Stimulated activated CD4-positive, alpha-beta T cell treated with anti-CD3 and anti-CD28 coated beads, Interleukin-15, amount 100 ng/mL, for 48 hours (primary cell): Measurements from ENCODE around the gene ATF7IP.

ENCODE experiments used
- DNase-seq, 2 donors: peaks; one replicate each; pipeline ENCODE4 v3.0.0-alpha.2; 2020; ENCODE audit warnings: low read depth in 2 of 2

The ATF7IP gene

DNA sequence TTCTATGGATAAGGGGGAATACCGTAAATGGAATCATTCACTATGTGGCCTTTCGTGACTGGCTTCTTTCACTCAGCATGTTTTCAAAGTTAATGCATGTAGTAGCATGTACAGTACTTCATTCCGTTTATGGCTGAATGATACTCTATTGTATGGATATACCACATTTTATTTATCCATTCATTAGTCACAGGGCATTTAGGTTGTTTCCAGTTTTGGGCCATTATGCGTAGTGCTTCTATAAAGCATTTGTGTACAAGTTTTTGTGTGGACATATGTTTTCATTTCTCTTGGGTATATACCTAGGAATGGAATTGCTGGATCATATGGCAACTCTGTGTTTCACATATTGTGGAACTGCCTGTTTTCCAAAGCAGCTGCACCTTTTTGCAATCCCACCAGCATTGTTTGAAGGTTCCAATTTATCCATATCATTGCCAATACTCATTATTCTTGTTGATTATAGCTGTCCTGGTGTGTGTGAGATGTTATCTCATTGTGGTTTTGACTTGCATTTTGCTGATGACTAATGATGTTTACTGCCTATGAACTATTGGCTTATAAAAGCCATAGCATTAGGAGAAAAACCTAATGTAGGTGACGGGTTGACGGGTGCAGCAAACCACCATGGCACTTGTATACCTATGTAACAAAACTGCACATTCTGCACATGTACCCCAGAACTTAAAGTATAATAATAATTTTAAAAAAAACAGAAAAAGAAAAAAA, 45.5 kb downstream of the ATF7IP start:
- DNase-seq: no peak

DNA sequence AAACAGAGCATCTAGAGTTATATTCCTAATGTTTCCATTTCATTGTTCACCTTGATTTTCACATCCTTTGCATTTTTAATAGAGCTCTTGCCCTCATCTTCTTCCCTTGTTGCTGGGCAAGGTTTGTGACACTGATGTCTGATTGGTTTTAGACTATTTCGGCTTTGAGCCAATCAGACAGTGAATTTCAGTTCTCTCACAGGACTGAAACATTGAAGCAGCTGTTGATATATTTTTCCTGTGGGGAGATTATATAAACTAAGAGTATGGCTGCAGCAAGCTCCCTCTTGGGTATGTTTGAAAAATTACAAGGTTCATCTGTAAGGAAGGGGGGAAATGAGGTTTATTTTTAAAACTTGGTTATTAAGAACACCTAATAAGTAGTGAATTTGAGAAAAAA, 51.2 kb downstream of the ATF7IP start:
- no peak for DNase-seq

DNA sequence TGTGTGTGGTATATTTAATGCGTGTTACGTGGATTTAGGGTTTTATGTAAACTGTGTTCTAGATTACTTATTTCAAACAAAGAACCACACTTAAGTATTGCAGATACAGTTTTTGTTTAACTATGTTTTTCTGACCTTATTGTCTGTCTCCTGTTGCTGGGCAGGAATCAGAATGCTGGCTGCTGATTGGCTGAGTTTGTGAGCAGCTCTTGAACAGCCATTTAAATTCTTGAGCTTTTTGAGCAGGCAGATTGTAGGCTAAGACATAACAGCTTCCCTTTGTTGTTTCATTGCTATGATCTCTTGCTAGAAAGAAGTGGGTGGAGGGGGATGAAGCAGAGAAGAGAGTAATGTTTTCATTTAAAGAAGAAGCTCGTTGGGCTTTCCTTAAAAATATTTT, 52.2 kb downstream of the ATF7IP start:
- DNase-seq: peak; percentile 55 to 56

DNA sequence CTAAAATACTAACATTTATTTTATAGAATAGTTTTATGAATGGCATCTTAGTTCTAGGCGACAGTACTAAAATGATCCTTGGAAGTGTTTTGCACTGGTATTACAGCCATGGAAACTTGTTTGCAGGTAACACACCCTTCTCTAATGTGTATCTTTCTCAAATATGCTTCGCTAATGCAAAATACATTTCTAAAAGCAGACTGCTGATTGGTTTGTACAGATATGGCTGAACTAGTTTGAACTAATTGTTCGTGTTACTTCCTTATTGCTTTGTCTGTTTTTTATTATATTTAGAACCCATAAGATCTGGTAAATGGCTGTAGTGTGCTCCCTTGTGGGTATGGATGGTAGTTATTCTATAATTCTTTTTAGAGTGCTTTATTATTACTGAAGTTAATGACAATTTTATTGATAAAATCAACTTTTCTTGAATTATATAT, 53.0 kb downstream of the ATF7IP start:
- DNase-seq: no peak

GRCh38 chr12:14422516-14423230, 57.2 kb downstream of the ATF7IP start:
- DNase-seq: no peak

- DNase-seq: no peak
Measured at GRCh38 chr12:14424545-14424944, 59.1 kb downstream of the ATF7IP start.

DNA sequence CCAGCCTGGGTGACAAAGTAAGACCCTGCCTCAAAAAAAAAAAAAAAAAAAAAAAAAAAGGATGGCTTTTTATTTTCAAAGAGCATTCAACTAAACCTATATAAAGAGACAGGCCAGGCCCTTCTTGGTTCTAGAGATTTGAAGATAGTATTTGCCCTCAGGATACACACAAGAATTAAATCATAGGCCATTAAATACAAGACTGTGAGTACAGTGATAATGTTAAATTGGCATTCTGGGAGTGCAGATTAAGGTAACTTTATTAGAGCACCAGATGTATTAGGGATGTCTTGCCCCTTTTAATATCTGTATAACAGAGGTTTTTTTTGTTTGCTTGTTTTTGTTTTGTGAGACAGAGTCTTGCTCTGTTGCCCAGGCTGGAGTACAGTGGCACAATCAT, 61.3 kb downstream of the ATF7IP start:
- no peak for DNase-seq

GRCh38 chr12:14427929-14428328, 62.4 kb downstream of the ATF7IP start:
- DNase-seq: no peak

DNA sequence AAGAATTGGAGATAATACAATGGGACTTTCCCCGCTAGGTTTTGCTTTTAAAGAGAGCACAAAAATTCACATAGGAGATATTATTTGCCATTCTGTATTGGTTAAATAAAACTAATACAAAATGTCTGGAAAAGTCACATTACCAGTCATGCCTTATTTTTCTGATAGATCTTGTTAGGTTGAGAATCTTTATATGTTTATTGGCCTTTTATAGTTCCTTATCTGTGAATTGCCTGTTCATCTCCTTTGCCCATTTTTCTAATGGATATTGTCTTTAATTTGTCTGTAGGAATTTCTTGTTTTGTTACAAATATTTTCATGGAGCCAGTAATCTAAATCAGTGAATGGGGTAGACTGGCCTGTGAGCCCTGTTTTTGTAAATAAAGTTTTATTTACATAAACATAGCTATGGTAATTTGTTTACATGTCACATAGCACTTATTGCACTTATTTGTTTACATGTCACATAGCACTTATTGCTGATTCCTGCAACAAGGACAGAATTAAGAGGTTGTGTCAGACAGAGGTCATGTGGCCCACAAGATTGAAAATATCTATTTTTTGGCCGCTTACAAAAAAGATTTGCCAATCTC, 65.0 kb downstream of the ATF7IP start:
- DNase-seq: no peak

GRCh38 chr12:14431975-14432374, 66.5 kb downstream of the ATF7IP start:
- no peak for DNase-seq

- no peak for DNase-seq
Measured at GRCh38 chr12:14435627-14436026, 70.1 kb downstream of the ATF7IP start.

- no peak for DNase-seq
Measured at GRCh38 chr12:14442221-14442881, 76.9 kb downstream of the ATF7IP start.

DNA sequence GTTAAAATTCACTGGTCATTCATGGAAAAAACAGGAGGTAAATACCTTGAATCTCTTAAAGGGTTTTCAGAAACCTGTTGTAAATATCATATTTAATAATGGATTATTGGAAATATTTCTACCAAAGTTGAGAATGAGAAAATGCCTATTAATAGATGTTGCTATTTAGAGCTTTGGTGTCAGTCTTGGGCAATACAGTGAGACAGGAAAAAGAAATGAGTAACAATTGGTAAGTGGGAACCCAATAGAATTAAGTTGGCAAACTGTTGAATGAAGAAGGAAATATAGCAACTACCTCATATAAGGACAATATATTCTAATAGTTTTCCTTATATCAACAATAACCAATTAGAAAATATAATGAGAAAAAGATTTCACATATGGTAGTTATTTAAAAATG, 78.0 kb downstream of the ATF7IP start:
- DNase-seq: no peak

- no peak for DNase-seq
Measured at GRCh38 chr12:14450479-14450878, 85.0 kb downstream of the ATF7IP start.

DNA sequence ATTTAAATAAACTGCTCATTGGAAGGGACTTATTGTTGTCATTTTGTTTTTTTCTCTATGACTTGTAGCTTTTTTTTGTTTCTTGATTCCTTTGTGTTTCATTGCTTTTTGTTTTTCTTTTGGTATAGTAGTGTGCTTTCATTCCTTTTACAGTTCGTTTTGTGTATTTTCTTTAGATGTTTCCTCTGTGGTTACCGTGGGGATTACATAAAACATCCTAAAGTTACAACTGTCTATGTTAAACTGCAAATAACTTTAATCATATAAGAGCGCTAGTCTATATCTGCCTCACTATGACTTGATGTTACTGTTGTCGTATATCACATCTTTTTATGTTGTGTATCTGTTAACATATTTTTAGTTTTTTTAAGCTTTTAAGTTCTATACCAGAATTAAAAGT, 86.9 kb downstream of the ATF7IP start:
- DNase-seq: no peak

DNA sequence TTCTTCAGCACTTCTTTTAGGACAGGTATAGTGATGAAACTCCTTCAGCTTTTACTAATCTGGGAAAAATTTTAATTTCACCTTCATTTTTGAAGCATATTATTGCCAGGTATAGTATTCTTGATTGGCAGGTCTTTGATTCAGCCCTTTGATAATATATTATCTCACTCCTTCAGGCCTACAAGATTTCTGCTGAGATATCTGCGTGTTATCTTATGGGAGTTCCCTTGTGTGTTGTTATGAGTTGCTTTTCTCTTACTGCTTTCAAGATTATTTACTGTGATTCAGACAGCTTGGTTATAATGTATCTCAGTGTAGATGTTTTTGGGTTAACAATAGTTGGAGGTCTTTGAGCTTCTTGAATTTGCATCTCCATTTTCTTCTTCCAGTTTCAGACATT, 87.4 kb downstream of the ATF7IP start:
- no peak for DNase-seq

GRCh38 chr12:14454098-14454907, 88.8 kb downstream of the ATF7IP start:
- DNase-seq: peak in 1 of 2 donors; percentile 1

DNA sequence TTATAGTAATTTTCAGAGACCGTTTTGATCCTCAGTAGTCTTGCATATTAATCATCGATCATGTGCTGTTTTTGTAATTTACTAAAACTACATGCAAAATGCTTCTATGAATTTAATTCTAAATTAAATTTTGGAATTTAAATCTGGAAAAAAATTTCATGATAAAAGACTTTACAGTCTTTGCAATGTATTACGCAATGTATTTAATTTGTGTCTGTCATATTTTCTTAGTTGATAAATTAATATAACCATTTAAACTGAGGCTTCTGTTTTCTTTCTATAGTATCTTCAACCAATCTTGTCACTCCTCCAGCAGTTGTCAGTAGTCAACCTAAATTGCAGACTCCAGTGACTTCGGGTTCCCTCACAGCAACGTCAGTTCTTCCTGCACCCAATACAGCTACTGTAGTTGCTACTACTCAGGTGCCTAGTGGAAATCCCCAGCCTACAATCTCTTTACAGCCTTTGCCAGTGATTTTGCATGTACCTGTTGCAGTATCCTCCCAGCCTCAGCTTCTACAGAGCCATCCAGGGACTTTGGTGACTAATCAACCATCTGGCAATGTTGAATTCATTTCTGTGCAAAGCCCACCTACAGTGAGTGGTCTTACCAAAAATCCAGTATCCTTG, 94.8 kb downstream of the ATF7IP start:
- DNase-seq: no peak

- DNase-seq: peak in 1 of 2 donors; percentile 4
Measured at GRCh38 chr12:14471497-14471896, 106.0 kb downstream of the ATF7IP start.

GRCh38 chr12:14473707-14474287, 108.3 kb downstream of the ATF7IP start:
- no peak for DNase-seq

GRCh38 chr12:14479004-14479403, 113.5 kb downstream of the ATF7IP start:
- no peak for DNase-seq
